Pancreas (tissue), 10 donors: ENCODE results near the gene MAPKBP1. TPM values are rescaled to one million over a fixed set of nuclear protein-coding genes. Genes with fewer than 3 reads are reported as not detected.

Experiments
- ATAC-seq, 4 donors: fragments of 200-7000 bp; cut with Tn5 transposase; one replicate each; pipeline versions ENCODE4 v1.8.0 to v1.9.1; 2020; ENCODE audit warnings: mild to moderate bottlenecking in 4 of 4, moderate library complexity in 4 of 4
- DNase-seq, 6 donors: peaks; one replicate each; pipeline ENCODE4 v3.0.0-alpha.2; 2020
- FAIRE-seq: peaks from 2 replicates; lab custom pipeline; 2012; peaks lifted over from hg19 to GRCh38; lab: Jason Lieb, UNC
- H3K27ac ChIP-seq, 4 donors: fragments of 200-600 bp; sonication (generic); 1 replicate in 3 of 4; 2 replicates in 1 of 4; pipeline versions ENCODE4 v1.5.0 to v1.8.0; 2020
- H3K27me3 ChIP-seq, 4 donors: fragments of 200-600 bp; one replicate each; pipeline ENCODE4 v1.8.0; 2021
- H3K36me3 ChIP-seq, 3 donors: fragments of 200-600 bp; sonication (generic) in 1 of 3; one replicate each; pipeline versions ENCODE4 v1.5.0 to v1.8.0; 2020 to 2021
- H3K4me1 ChIP-seq, 3 donors: fragments of 200-600 bp; one replicate each; pipeline ENCODE4 v1.8.0; 2021
- H3K4me3 ChIP-seq, 4 donors: fragments of 200-600 bp; sonication (generic) in 2 of 4; one replicate each; pipeline versions ENCODE4 v1.5.0 to v1.8.0; 2020 to 2021
- H3K9me3 ChIP-seq, 4 donors: fragments of 200-600 bp; one replicate each; pipeline ENCODE4 v1.8.0; 2021
- CTCF ChIP-seq, 4 donors: fragments of 200-600 bp; sonication (generic) in 3 of 4; IDR thresholded peaks; one replicate each; pipeline versions ENCODE4 v1.5.0 to v1.8.0; 2021; ENCODE audit warnings: antibody characterized with exemption in 4 of 4
- WGBS, 2 donors: extraction: QIAGEN DNeasy Blood & Tissue Kit; methylation state at CpG; one replicate each; pipeline ENCODE4 v1.1.7; 2013; 5-methylcytosine and 5-hydroxymethylcytosine counted together
- intact Hi-C, 3 donors: fragments of 100-400 bp; cut with DNase I; formaldehyde crosslinking; loops; one replicate each; pipeline versions ENCODE4 v1.11.1 to v1.14.2; 2022
- polyA plus RNA-seq, 2 donors: library from polyadenylated mRNA; stranded (reverse); fragments of 200-250 nt; gene quantifications; one replicate each; pipeline ENCODE4 v1.2.3, GENCODE V29; 2013
- total RNA-seq, 6 donors: library from RNA; stranded (reverse); fragmentation: NEBNext Ultra II Directional in 4 of 6; extraction: Animal tissue kit (Norgen Biotek cat#: 25700) in 4 of 6; gene quantifications; one replicate each; pipeline versions ENCODE4 v1.2.1 to v1.2.4, GENCODE V29; 2021 to 2023
- donor health status: healthy with polysubstance abuse.
- donor health status: DM: no; HTN: no; CAD: no; lungs with moderate emphysema.
- donor health status: DM: no; HTN: no; CAD: no.
- donor health status: control.
- donor health status: control.
- donor health status: Bipolar disorder and iron deficiency.
- donor health status: DM: yes; HTN: yes; CAD: no.
- donor health status: DM: no; HTN: no; CAD: no.
- donor health status: DM: no; HTN: no; CAD: no.
- donor health status: DM: yes; HTN: yes; CAD: no.

MAPKBP1 gene
- total and polyA plus RNA-seq, 8 donors: 5.3 to 19.2 (median 8.9) TPM

- H3K36me3 ChIP-seq: peaks cover 0 to 26% (median 0%) of the 10 kb centered on the region in 3 donors
- peaks cover 0 to 10% (median 4%) of the 10 kb centered on the region in 3 donors for H3K4me1 ChIP-seq
- FAIRE-seq (no peak), DNase-seq (peak; percentile 71 to 92 (median 84)), ATAC-seq (peak; percentile 89 to 95 (median 92))
- H3K27ac ChIP-seq: peak overlapping the region in 2 of 4 donors; percentile 19 to 62
- no peaks in the 10 kb centered on the region for H3K27me3 ChIP-seq
- H3K9me3 ChIP-seq: no peaks in the 10 kb centered on the region
- no peak for TF ChIP-seq CTCF (IDR thresholded peaks at IDR 0.05)
- intact Hi-C loops: loop anchor here in 1 of 3 donors (5.0 kb wide), 1 partner anchor 86 kb away; no protein-coding TSS in a partner anchor
- H3K4me3 ChIP-seq: no peak overlapping the region
- WGBS, 2 donors: 31 to 46% methylated on average over 6 of the region's 6 CpGs
Observed at GRCh38 chr15:41820791-41821423, 46.6 kb downstream of the MAPKBP1 start.

GRCh38 chr15:41821831-41822230 lies 47.5 kb downstream of the MAPKBP1 start:
- Histone ChIP-seq H3K4me3 (no peak overlapping the region), H3K9me3 (no peaks in the 10 kb centered on the region), H3K27me3 (no peaks in the 10 kb centered on the region), H3K4me1 (peaks cover 0 to 10% (median 4%) of the 10 kb centered on the region in 3 donors), H3K36me3 (peaks cover 0 to 20% (median 0%) of the 10 kb centered on the region in 3 donors), H3K27ac (no peak overlapping the region)
- TF ChIP-seq CTCF (IDR thresholded peaks at IDR 0.05): no peak
- FAIRE-seq (no peak), DNase-seq (peak in 2 of 6 donors; percentile 10 to 39), ATAC-seq (no peak)
- intact Hi-C loops: loop anchor here in 1 of 3 donors (5.0 kb wide), 1 partner anchor 85 kb away; no protein-coding TSS in a partner anchor
- 84 to 87% methylated on average over 4 of the region's 4 CpGs for WGBS, 2 donors

GRCh38 chr15:41822471-41822870 lies 48.2 kb downstream of the MAPKBP1 start:
- peak in 1 of 6 donors; percentile 31 for DNase-seq

GRCh38 chr15:41822957-41823356 lies 48.7 kb downstream of the MAPKBP1 start:
- no peak for ATAC-seq
- Histone ChIP-seq H3K4me3 (no peak overlapping the region), H3K27me3 (no peaks in the 10 kb centered on the region), H3K36me3 (peaks cover 0 to 14% (median 0%) of the 10 kb centered on the region in 3 donors), H3K27ac (no peak overlapping the region), H3K4me1 (peaks cover 0 to 15% (median 4%) of the 10 kb centered on the region in 3 donors), H3K9me3 (no peaks in the 10 kb centered on the region)
- no peak for TF ChIP-seq CTCF (IDR thresholded peaks at IDR 0.05)
- peak in 1 of 6 donors; percentile 63 for DNase-seq
- FAIRE-seq: no peak
- intact Hi-C loops: loop anchor here in 1 of 3 donors (5.0 kb wide), 1 partner anchor 84 kb away; no protein-coding TSS in a partner anchor
- 83 to 85% methylated on average over 6 of the region's 6 CpGs for WGBS, 2 donors

More at GRCh38 chr15:41822471-41822870, 48.2 kb downstream of the MAPKBP1 start:
- intact Hi-C loops: loop anchor here in 1 of 3 donors (5.0 kb wide), 1 partner anchor 85 kb away; no protein-coding TSS in a partner anchor
- Histone ChIP-seq H3K4me1 (peaks cover 0 to 14% (median 4%) of the 10 kb centered on the region in 3 donors), H3K27me3 (no peaks in the 10 kb centered on the region), H3K9me3 (no peaks in the 10 kb centered on the region), H3K27ac (no peak overlapping the region), H3K36me3 (peaks cover 0 to 19% (median 0%) of the 10 kb centered on the region in 3 donors), H3K4me3 (no peak overlapping the region)
- TF ChIP-seq CTCF (IDR thresholded peaks at IDR 0.05): no peak
- ATAC-seq (no peak), FAIRE-seq (no peak)
- WGBS, 2 donors: 87 to 94% methylated on average over 6 of the region's 6 CpGs
